GM12891 (cell line): Measurements from ENCODE around the gene RASL10A.

Source experiments
- POLR2A ChIP-seq: IDR thresholded peaks from 2 replicates; pipeline ENCODE4 v1.6.1; 2011; ENCODE audit warnings: low read depth, low read length, control low read depth
- POLR2AphosphoS5 ChIP-seq: IDR thresholded peaks from 2 replicates; pipeline ENCODE4 v1.6.1; 2011; ENCODE audit warnings: low read depth, low read length, control low read depth
- SPI1 ChIP-seq: IDR thresholded peaks from 2 replicates; pipeline ENCODE4 v1.6.1; 2011; ENCODE audit warnings: low read depth, low read length, control low read depth
- TAF1 ChIP-seq: IDR thresholded peaks from 2 replicates; pipeline ENCODE4 v1.6.1; 2011; ENCODE audit warnings: low read depth, low read length, control low read depth

DNA sequence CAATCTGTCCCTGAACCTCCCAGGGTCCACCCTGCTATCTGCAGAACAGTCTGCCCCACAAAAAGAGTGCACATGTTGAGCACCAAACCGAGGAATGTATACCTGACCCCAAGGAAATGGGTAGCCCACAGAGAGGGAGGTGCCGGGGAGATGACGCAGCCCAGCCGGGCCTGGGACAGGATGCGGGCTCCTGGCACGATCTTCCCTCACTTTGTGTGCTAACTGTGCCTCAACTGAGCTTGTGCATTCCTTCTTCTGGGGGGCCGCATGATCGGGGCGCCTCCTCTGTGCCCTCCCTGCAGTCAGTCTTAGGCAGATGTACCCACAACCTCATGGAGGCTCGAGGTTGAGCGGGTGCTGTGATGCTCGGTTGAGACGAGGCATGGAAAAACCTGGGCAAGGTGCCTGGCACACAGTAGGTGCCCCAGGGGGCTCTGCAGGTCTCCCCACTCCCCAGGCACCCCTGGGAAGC is 6.7 kb downstream of the RASL10A start:
- no peak for TF ChIP-seq POLR2A
- no peak for TF ChIP-seq POLR2AphosphoS5
- no peak for TF ChIP-seq SPI1
- TF ChIP-seq TAF1, result no peak
